Subcutaneous adipose tissue (tissue), 4 donors: ENCODE data around the gene DQX1. TPM values are rescaled to one million over a fixed set of nuclear protein-coding genes. Genes with fewer than 3 reads are reported as not detected.

ENCODE experiments used
- total RNA-seq, 4 donors: library from RNA; depleted of rRNA; stranded (reverse); fragments of >200 nt; gene quantifications; one replicate each; pipeline ENCODE4 v1.1.0, GENCODE V29; 2016
- TF ChIP-seq, protein P1 (sequence below): fragments of 450-650 bp; IDR thresholded peaks from one replicate; pipeline ENCODE4 v1.5.1; 2016; ENCODE audit warnings: low read depth, mild to moderate bottlenecking, control low read depth, antibody characterized with exemption, moderate library complexity

DQX1 gene
- total RNA-seq, 4 donors from 2014 or later = not detected

DNA sequence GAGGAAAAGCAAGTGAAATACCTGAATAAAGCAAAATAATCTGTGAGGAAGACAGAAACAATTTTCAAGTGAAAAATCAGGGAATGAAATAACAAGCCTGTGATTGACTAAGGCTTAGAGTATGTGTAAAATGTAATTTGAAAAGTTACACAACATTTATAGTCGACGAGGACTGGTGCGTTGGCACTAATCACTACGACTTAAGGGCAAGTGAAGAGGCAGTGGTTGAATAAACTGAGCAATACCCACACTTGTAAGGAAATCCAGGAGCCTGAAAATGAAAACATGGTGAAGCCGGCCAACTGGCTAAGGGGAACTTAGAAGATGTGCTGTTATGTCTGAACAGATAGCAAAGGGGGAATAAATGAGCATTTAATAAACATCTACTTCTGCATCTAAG lies 41.9 kb upstream of the DQX1 start:
- TF ChIP-seq, protein P1, sequence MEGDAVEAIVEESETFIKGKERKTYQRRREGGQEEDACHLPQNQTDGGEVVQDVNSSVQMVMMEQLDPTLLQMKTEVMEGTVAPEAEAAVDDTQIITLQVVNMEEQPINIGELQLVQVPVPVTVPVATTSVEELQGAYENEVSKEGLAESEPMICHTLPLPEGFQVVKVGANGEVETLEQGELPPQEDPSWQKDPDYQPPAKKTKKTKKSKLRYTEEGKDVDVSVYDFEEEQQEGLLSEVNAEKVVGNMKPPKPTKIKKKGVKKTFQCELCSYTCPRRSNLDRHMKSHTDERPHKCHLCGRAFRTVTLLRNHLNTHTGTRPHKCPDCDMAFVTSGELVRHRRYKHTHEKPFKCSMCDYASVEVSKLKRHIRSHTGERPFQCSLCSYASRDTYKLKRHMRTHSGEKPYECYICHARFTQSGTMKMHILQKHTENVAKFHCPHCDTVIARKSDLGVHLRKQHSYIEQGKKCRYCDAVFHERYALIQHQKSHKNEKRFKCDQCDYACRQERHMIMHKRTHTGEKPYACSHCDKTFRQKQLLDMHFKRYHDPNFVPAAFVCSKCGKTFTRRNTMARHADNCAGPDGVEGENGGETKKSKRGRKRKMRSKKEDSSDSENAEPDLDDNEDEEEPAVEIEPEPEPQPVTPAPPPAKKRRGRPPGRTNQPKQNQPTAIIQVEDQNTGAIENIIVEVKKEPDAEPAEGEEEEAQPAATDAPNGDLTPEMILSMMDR = no peak

DNA sequence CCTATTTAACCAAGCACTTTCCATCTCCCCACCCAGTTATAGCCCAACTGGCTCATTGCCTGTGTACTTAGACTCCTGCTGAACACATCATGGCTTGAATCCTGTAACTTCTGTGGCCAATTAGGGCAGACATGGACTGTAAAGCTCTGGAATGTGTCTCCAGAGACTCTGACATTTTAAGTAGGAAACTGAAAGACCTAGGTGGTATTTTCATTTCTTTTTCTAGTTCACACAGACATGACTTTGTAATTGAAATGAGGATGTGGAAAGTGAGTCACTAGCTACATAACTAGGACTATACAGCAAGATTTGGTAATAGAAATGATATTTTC lies 40.7 kb upstream of the DQX1 start:
- TF ChIP-seq, protein P1 = no peak

DNA sequence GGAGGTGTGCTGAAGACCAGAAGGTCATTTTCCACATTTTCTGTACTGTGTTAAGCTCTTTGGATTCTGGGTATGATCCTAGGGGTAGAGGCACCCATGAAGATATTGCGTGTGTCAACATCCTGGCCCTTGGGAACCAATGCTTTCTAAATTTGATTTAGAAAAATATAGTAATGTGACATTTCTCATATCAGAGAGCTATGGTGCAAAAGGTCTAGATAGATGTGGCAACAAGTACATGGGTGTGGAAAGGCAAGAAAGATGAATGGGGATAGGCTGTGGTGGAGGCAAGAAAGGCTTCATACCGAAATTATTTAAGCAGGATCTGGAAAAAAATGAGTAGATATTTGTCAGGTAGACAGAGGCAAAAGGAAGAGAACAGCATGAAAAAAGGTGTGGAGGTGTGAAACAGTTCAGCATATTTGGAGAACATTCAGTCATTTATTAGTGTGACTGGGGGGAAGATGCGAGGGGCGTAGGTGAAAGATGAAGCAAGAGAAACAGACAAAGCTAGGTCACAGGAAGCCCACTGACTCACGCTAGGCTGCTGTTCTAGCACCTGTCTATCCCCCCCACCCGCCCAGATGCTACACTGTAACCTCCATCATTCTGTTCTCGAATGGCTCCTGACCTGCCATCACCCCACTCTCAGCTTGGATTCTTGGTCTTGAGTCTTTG lies 40.2 kb upstream of the DQX1 start:
- TF ChIP-seq, protein P1 = no peak

DNA sequence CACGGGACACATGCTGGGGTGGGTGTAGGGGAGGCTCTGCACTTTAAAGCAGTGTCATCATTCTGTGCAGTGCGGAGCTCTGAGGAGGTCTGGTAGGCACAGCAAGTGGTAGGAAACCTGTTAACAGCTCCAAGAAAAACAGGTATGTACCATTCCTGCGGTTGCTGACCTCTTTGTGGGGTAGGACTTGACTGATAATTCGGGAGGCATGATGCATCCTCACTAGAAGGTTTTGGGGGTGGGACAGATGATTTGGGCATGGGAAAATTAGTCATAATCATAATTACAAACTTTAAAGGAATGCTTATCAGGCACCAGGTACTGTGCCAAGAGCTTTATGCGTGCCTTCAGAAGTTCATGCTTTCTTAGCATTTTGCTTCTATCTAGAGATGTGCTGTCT lies 38.2 kb upstream of the DQX1 start:
- TF ChIP-seq, protein P1 = no peak

DNA sequence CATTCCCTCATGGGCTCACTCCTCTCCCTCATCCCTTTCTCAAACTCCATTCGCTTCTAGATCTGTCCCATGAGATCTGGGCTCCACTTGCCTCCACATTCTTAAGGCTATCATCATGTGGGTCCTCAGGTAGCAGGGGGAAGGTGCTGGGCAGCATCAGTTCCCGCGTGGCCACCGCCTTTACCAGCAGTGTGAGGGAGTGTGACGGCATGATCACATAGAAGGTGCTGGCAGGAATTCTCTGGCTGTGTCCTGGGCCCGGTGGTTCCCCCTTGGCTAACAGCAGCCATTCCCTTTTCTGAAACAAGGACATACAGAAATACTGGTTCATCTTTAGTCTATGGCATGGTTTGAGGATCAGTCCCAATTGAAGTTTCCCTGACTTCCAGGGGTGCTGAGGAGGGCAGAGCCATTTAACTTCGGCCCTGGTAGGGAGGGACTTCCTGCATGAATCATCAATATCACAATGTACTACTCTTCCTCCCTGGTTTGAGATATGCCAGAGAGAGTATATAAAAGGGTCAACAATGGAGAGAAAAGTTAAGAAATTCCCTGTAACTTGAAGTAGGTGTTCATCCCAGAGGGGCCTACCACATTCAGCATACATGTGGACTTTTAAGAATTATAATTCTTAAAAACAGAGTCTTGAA lies 36.2 kb upstream of the DQX1 start:
- TF ChIP-seq, protein P1 = no peak

DNA sequence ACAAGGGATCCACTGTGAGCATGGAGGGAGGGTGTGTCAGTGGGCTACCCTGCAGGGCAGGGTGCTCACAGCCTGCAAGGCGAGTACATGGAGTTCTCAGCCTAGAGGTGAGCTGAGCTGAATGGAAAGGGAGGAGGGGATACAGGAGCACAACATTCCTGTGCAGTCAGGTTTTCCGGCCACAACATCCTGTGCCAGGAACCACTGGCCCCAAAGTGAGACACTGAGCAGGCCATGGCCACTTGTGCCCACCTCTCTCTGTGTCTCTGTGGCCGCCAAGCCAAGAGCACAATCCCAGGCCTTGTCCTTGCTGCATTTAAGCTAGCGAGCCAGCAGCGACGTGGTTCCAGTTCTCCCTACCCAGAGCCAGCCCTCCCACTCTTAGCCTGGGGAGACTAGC lies 34.6 kb upstream of the DQX1 start:
- TF ChIP-seq, protein P1 = no peak

DNA sequence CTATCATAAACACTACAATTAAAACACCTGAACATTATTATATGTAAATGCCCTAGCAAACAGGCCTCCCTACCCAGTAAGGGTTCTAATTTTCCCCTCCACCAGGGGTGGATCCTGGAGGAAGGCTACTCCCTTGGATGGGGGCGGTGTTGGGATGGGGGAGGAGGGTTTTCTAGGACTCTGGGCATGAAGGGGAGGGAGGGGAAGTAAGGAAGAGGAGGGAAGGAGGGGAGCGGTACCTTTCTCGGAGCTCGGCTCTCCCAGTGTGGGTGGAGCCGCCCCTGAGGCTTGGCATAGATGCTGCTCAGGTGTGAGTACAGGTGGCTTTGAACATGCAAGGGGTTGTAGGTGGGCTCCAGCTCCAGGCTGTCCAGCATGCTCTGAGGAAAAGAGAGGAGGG lies 33.9 kb upstream of the DQX1 start:
- TF ChIP-seq, protein P1 = no peak
